ENCODE results near the gene GFPT1.

Gene GFPT1

GRCh38 chr2:69307579-69308064 is 79.4 kb downstream of the GFPT1 start:
- no peak for DNase-seq (ENCODE audit: low read depth, low spot score)
- in situ Hi-C loops (cut with HindIII; ENCODE audit: low sequenced_read_pairs) = no loop called here
- TF ChIP-seq, protein P1, sequence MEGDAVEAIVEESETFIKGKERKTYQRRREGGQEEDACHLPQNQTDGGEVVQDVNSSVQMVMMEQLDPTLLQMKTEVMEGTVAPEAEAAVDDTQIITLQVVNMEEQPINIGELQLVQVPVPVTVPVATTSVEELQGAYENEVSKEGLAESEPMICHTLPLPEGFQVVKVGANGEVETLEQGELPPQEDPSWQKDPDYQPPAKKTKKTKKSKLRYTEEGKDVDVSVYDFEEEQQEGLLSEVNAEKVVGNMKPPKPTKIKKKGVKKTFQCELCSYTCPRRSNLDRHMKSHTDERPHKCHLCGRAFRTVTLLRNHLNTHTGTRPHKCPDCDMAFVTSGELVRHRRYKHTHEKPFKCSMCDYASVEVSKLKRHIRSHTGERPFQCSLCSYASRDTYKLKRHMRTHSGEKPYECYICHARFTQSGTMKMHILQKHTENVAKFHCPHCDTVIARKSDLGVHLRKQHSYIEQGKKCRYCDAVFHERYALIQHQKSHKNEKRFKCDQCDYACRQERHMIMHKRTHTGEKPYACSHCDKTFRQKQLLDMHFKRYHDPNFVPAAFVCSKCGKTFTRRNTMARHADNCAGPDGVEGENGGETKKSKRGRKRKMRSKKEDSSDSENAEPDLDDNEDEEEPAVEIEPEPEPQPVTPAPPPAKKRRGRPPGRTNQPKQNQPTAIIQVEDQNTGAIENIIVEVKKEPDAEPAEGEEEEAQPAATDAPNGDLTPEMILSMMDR (IDR thresholded peaks at IDR 0.05; ENCODE audit: low read depth, low read length) = no peak
- H3K4me3 ChIP-seq (ENCODE audit: low read depth, low read length) = no peak overlapping the region

GRCh38 chr2:69306822-69307578 is 80.0 kb downstream of the GFPT1 start:
- TF ChIP-seq, protein P1 (IDR thresholded peaks at IDR 0.05; ENCODE audit: low read depth, low read length) = peak; percentile 90
- H3K4me3 ChIP-seq (ENCODE audit: low read depth, low read length) = peak overlapping the region; percentile 58
- in situ Hi-C loops (cut with HindIII; ENCODE audit: low sequenced_read_pairs) = no loop called here
- DNase-seq (ENCODE audit: low read depth, low spot score) = peak; percentile 80

DNA sequence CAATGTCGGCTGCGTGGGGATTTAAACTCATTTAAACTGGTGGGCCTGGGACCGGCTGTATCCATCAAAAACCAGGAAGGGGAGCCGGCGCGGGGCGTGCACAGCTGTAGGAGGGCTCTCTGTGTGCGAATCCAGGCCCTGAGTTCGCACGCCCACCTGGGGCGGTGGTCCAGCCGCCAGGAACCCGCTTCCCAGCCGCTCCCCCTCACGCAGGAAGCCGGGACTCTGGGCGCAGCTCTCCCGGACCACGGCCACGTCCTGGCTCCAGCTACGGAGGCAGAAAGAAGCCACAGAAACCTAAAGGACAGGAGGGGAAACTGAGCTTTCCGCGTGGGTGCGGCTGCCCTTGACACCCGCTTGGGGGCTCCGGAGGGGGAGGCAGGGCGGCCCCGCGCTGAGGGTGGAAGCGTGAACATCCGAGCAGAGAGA is 80.6 kb downstream of the GFPT1 start:
- in situ Hi-C loops (cut with HindIII; ENCODE audit: low sequenced_read_pairs) = no loop called here
- TF ChIP-seq, protein P1 (IDR thresholded peaks at IDR 0.05; ENCODE audit: low read depth, low read length) = no peak
- peak; percentile 19 for DNase-seq (ENCODE audit: low read depth, low spot score)
- peak overlapping the region; percentile 58 for H3K4me3 ChIP-seq (ENCODE audit: low read depth, low read length)

GRCh38 chr2:69305712-69306392 is 81.2 kb downstream of the GFPT1 start:
- in situ Hi-C loops (cut with HindIII; ENCODE audit: low sequenced_read_pairs) = no loop called here
- peak overlapping the region; percentile 58 for H3K4me3 ChIP-seq (ENCODE audit: low read depth, low read length)
- TF ChIP-seq, protein P1 (IDR thresholded peaks at IDR 0.05; ENCODE audit: low read depth, low read length) = no peak
- no peak for DNase-seq (ENCODE audit: low read depth, low spot score)

- in situ Hi-C loops (cut with HindIII; ENCODE audit: low sequenced_read_pairs) = no loop called here
- no peak for DNase-seq (ENCODE audit: low read depth, low spot score)
- TF ChIP-seq, protein P1 (IDR thresholded peaks at IDR 0.05; ENCODE audit: low read depth, low read length) = no peak
- H3K4me3 ChIP-seq (ENCODE audit: low read depth, low read length) = no peak overlapping the region
Measured at GRCh38 chr2:69305166-69305565, 81.9 kb downstream of the GFPT1 start.

DNA sequence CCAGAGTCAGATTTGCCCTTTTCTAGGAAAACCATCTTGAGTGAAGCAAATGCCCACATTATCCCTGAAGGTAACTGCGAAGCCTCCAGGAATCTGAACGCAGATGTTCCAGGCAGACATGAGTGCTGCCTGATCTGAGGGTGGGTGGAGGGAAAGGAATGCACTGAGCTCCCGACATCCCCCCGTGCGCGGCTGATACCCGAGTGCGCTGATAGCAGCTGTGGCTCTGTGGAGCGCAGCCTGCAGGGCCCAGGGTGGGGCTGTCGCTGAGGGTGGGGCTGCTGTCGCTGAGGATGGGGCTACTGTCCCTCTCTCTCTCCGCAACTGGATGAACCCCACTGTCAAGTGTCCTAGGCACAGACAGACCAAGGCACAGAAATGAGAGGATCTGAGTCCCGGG is 82.4 kb downstream of the GFPT1 start:
- DNase-seq (ENCODE audit: low read depth, low spot score) = no peak
- H3K4me3 ChIP-seq (ENCODE audit: low read depth, low read length) = no peak overlapping the region
- TF ChIP-seq, protein P1 (IDR thresholded peaks at IDR 0.05; ENCODE audit: low read depth, low read length) = no peak
- in situ Hi-C loops (cut with HindIII; ENCODE audit: low sequenced_read_pairs) = no loop called here
